ENCODE data around the gene CDC14A. TPM values are rescaled to one million over a fixed set of nuclear protein-coding genes. Genes with fewer than 3 reads are reported as not detected.
A peak's percentile ranks its signal among the peaks of the same experiment; 100 is the strongest.

CDC14A gene, protein sequence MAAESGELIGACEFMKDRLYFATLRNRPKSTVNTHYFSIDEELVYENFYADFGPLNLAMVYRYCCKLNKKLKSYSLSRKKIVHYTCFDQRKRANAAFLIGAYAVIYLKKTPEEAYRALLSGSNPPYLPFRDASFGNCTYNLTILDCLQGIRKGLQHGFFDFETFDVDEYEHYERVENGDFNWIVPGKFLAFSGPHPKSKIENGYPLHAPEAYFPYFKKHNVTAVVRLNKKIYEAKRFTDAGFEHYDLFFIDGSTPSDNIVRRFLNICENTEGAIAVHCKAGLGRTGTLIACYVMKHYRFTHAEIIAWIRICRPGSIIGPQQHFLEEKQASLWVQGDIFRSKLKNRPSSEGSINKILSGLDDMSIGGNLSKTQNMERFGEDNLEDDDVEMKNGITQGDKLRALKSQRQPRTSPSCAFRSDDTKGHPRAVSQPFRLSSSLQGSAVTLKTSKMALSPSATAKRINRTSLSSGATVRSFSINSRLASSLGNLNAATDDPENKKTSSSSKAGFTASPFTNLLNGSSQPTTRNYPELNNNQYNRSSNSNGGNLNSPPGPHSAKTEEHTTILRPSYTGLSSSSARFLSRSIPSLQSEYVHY
- total RNA-seq (2021; fragmentation: NEBNext Ultra II Directional; extraction: Animal tissue kit (Norgen Biotek cat#: 25700)): 1 to 10 TPM; 2.4 to 5.1 (median 3.0) TPM
- long read RNA-seq, full-length matches to known transcripts: 1 of 5 reads
- long read RNA-seq, partial matches to known transcripts: 2 of 5 reads
- long read RNA-seq, other reads (novel, unspliced or antisense): 2 of 5 reads

DNA sequence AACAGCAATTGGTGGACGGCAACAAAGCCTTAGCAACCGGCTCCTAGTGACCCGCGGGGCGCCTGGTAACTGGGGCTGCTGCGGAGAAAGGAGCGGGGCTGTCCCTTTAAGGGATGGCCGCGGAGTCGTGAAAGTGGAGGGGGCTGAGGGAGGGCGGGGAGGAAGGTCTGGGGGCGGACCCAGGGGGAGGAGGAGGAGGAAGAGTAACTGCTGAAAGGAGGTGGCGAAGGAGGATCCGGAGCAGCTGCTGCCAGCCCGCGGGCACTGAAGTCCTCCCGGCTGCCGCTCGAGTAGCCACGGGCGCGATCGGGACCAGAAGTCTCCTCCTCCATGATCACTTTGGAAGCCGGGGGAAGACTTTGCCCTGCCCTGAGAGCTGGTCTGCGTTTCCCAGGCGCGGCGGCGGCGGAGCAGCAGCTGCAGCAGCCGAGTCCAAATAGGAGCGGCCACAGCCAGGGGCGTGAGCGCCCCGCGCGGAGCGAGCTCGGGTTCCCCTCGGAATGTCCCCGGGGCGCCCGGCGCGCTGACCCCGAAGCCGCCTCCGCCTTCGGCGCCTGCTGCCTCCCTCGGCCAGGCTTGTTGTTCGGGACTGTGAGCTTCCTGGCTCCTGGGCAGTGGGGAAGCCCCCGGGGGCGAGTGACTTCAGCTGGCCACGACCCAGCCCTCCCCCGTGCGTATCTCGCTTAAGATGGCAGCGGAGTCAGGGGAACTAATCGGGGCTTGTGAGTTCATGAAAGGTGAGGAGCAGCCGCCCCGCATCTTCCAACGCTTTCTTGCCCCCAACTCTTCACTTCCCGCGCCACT, at the start of gene CDC14A:
TSS of gene CDC14A (plus strand) at position 240 of the 804 bp plus-strand sequence. CDS start at position 689, 449 bp downstream.
- peaks cover 9% of the 10 kb centered on the region for H3K27me3 Mint-ChIP-seq (ENCODE audit: insufficient read depth)
- DNase-seq: peak; percentile 94
- TF ChIP-seq, protein P1, sequence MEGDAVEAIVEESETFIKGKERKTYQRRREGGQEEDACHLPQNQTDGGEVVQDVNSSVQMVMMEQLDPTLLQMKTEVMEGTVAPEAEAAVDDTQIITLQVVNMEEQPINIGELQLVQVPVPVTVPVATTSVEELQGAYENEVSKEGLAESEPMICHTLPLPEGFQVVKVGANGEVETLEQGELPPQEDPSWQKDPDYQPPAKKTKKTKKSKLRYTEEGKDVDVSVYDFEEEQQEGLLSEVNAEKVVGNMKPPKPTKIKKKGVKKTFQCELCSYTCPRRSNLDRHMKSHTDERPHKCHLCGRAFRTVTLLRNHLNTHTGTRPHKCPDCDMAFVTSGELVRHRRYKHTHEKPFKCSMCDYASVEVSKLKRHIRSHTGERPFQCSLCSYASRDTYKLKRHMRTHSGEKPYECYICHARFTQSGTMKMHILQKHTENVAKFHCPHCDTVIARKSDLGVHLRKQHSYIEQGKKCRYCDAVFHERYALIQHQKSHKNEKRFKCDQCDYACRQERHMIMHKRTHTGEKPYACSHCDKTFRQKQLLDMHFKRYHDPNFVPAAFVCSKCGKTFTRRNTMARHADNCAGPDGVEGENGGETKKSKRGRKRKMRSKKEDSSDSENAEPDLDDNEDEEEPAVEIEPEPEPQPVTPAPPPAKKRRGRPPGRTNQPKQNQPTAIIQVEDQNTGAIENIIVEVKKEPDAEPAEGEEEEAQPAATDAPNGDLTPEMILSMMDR (IDR thresholded peaks at IDR 0.05): no peak
- H3K27ac Mint-ChIP-seq: peak within 1 kb of the TSS; percentile 99
- no peaks in the 10 kb centered on the region for H3K36me3 Mint-ChIP-seq (ENCODE audit: low read depth)
- H3K4me1 Mint-ChIP-seq (ENCODE audit: low read depth): peaks cover 35% of the 10 kb centered on the region
- peak within 1 kb of the TSS; percentile 98 for H3K4me3 Mint-ChIP-seq
- H3K9me3 Mint-ChIP-seq: no peaks in the 10 kb centered on the region

DNA sequence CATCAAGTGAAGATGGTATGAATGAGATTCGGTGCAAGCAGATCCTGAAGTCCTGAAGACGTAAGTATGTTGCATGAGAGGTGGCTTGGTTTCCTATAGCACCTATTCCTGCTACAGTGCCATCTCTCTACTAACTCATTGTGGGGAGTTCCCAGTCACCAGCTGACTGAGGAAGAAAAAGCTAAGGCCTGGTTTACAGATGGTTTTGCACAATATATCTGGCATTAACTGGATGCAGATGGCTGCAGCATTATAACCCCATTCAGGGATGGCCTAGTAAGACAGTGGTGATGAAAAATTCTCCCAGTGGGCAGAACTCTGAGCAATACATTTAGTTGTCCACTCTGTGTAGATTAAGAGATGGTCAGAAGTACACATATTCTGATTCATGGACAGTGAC, 49.6 kb upstream of the CDC14A start:
- TF ChIP-seq, protein P1 (IDR thresholded peaks at IDR 0.05): no peak
- peaks cover 7% of the 10 kb centered on the region for H3K27me3 Mint-ChIP-seq (ENCODE audit: insufficient read depth)
- no peaks in the 10 kb centered on the region for H3K4me1 Mint-ChIP-seq (ENCODE audit: low read depth)
- no peak overlapping the region for H3K4me3 Mint-ChIP-seq
- no peak overlapping the region for H3K27ac Mint-ChIP-seq
- H3K36me3 Mint-ChIP-seq (ENCODE audit: low read depth): no peaks in the 10 kb centered on the region
- H3K9me3 Mint-ChIP-seq: no peaks in the 10 kb centered on the region
- DNase-seq: no peak

DNA sequence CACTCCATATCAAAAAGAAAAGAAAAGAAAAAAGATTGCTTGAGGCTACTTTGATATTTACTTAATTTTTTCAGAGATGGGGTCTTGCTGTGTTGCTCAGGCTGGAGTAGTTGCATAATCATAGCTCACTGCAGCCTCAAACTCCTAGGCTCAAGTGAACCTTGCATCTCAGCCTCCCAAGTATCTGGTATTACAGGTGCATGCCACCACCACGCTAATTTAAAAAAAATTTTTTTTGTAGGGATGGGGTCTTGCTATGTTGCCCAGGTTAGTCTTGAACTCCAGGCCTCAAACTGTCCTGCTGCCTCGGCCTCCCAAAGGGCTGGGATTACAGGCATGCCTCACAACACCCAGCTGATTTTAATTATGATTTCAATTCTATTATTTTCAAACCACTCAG, 48.1 kb upstream of the CDC14A start:
- no peak overlapping the region for H3K27ac Mint-ChIP-seq
- H3K4me3 Mint-ChIP-seq: no peak overlapping the region
- H3K9me3 Mint-ChIP-seq: no peaks in the 10 kb centered on the region
- DNase-seq: no peak
- TF ChIP-seq, protein P1 (IDR thresholded peaks at IDR 0.05): no peak
- peaks cover 7% of the 10 kb centered on the region for H3K27me3 Mint-ChIP-seq (ENCODE audit: insufficient read depth)
- H3K4me1 Mint-ChIP-seq (ENCODE audit: low read depth): peaks cover 12% of the 10 kb centered on the region
- no peaks in the 10 kb centered on the region for H3K36me3 Mint-ChIP-seq (ENCODE audit: low read depth)

DNA sequence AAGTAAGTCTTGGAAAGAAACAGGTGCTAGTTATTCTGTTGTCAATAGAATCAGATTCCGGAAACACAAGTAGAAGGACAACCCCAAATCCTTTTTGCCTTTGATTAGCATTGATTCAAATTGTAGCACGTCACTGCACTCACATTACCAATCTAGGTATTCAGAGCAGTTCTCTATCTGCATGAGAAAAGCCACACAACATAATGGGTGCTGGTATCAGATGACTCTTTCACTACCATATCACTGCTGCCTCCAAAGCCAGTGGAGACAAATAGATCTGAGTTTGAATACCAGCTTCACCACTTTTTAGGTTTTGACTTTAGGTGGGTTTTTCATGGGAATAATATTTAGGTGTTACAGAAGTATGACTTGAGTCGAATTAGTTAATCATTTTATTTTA, 47.4 kb upstream of the CDC14A start:
- H3K27ac Mint-ChIP-seq: no peak overlapping the region
- no peaks in the 10 kb centered on the region for H3K36me3 Mint-ChIP-seq (ENCODE audit: low read depth)
- peaks cover 12% of the 10 kb centered on the region for H3K4me1 Mint-ChIP-seq (ENCODE audit: low read depth)
- H3K4me3 Mint-ChIP-seq: no peak overlapping the region
- TF ChIP-seq, protein P1 (IDR thresholded peaks at IDR 0.05): no peak
- DNase-seq: no peak
- peaks cover 7% of the 10 kb centered on the region for H3K27me3 Mint-ChIP-seq (ENCODE audit: insufficient read depth)
- H3K9me3 Mint-ChIP-seq: no peaks in the 10 kb centered on the region

DNA sequence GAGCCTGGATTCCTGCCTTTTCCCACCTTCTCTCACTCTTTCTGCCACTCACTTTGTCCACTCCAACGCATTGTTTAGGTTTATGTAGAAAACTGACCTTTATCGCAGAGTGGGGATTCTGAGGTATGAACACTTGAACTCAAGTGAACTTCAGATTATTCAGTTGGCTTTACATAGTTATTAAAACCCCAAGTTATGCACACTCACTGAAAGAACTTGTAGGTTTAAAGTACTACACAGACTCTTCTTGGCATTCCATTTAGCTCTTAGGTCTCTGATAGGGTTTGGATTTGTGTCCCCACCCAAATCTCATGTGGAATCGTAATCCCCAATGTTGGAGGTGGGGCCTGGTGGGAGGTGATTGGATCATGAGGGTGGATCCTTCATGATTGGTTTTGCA, 46.4 kb upstream of the CDC14A start:
- Mint-ChIP-seq H3K27me3 (ENCODE audit: insufficient read depth) (peaks cover 7% of the 10 kb centered on the region), H3K4me3 (no peak overlapping the region), H3K36me3 (ENCODE audit: low read depth) (no peaks in the 10 kb centered on the region), H3K4me1 (ENCODE audit: low read depth) (peaks cover 12% of the 10 kb centered on the region), H3K27ac (no peak overlapping the region), H3K9me3 (no peaks in the 10 kb centered on the region)
- DNase-seq: no peak
- TF ChIP-seq, protein P1 (IDR thresholded peaks at IDR 0.05): no peak
